LNCaP clone FGC (cell line): ENCODE results near the gene LRFN3.

Experiments used
- DNase-seq: peaks from one replicate; pipeline ENCODE4 v3.0.0-alpha.2; 2011; ENCODE audit warnings: low read depth
- H3K4me3 ChIP-seq: 2 replicates; pipeline ENCODE4 v1.5.1; 2011; ENCODE audit warnings: mild to moderate bottlenecking, low read depth, low read length, control low read depth
- TF ChIP-seq, protein P1 (sequence below): IDR thresholded peaks from 2 replicates; pipeline ENCODE4 v1.5.1; 2012; ENCODE audit warnings: mild to moderate bottlenecking; ENCODE audit not compliant: control insufficient read depth, insufficient read depth; ENCODE audit errors: extremely low read depth

LRFN3 gene

DNA sequence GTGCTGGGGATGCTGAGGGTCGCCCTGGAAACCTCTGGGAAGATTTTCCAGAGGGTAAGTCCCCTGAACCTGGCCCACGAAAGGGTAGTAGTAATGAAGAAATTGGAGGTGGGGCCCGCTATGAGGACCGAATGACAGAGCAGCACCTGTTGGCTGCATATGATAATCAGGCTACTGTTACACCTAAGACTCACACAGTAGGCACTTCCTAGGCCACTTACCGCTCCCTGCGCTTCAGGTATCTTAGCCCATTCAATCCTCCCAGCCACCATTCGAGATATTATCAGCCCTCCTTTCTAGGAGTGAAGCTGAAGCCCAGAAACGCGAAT lies 4.3 kb upstream of the LRFN3 start:
- TF ChIP-seq, protein P1, sequence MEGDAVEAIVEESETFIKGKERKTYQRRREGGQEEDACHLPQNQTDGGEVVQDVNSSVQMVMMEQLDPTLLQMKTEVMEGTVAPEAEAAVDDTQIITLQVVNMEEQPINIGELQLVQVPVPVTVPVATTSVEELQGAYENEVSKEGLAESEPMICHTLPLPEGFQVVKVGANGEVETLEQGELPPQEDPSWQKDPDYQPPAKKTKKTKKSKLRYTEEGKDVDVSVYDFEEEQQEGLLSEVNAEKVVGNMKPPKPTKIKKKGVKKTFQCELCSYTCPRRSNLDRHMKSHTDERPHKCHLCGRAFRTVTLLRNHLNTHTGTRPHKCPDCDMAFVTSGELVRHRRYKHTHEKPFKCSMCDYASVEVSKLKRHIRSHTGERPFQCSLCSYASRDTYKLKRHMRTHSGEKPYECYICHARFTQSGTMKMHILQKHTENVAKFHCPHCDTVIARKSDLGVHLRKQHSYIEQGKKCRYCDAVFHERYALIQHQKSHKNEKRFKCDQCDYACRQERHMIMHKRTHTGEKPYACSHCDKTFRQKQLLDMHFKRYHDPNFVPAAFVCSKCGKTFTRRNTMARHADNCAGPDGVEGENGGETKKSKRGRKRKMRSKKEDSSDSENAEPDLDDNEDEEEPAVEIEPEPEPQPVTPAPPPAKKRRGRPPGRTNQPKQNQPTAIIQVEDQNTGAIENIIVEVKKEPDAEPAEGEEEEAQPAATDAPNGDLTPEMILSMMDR: no peak
- peak overlapping the region; percentile 28; the same call in 1 of the 2 replicates for H3K4me3 ChIP-seq
- no peak for DNase-seq

- TF ChIP-seq, protein P1: no peak
- no peak for DNase-seq
- no peak overlapping the region; the same call in 1 of the 2 replicates for H3K4me3 ChIP-seq
Measured at GRCh38 chr19:35932291-35932936, 3.8 kb upstream of the LRFN3 start.

GRCh38 chr19:35936738-35937268 lies 629 bp downstream of the LRFN3 start:
- peak overlapping the region; percentile 69 for H3K4me3 ChIP-seq
- DNase-seq: no peak
- TF ChIP-seq, protein P1: no peak

DNA sequence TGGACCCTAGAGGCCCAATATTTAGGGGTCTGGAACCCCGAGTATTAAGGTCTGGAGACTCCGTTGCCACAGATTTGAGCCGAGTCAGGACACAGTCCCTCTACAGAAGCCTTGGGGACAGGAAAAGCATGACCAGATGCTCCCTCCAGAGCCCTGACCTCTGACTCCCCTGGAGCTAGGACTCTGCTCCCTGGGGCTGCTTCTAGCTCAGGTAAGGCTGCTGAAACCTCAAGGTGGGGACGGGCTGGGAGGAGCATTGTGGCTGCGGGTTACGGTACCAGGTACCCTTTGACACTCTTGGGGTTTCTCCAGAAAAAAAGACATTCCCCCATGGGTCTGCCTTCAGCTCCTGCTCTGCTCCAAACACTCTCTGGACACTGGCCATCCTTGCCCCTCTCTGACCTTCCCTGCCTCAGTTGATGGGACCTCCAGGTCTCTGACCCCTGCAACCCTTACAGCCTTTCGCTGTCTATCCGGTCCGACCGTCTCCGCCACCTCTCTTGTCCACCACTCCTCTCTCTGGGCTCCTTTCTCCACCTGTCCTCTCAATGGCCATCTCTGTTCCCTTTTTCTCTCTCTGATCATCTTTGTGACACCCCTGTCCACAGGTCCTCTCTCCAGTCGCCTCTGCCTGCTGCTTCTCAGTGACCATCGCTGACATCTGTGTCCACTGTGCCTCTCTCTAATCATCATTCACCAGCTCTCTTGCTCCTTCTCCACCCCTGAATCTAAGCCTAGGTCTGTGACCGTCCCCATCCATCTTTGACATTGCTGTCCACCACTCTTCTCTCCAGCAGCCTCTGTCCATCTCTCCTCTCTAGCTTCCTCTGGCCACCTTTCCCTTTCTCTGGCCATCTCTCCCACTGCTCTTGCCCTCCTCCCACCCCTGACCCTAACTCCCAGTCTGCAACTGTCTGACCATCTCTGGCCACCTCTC lies 1.4 kb downstream of the LRFN3 start:
- no peak for DNase-seq
- TF ChIP-seq, protein P1: no peak
- peak overlapping the region; percentile 69 for H3K4me3 ChIP-seq

DNA sequence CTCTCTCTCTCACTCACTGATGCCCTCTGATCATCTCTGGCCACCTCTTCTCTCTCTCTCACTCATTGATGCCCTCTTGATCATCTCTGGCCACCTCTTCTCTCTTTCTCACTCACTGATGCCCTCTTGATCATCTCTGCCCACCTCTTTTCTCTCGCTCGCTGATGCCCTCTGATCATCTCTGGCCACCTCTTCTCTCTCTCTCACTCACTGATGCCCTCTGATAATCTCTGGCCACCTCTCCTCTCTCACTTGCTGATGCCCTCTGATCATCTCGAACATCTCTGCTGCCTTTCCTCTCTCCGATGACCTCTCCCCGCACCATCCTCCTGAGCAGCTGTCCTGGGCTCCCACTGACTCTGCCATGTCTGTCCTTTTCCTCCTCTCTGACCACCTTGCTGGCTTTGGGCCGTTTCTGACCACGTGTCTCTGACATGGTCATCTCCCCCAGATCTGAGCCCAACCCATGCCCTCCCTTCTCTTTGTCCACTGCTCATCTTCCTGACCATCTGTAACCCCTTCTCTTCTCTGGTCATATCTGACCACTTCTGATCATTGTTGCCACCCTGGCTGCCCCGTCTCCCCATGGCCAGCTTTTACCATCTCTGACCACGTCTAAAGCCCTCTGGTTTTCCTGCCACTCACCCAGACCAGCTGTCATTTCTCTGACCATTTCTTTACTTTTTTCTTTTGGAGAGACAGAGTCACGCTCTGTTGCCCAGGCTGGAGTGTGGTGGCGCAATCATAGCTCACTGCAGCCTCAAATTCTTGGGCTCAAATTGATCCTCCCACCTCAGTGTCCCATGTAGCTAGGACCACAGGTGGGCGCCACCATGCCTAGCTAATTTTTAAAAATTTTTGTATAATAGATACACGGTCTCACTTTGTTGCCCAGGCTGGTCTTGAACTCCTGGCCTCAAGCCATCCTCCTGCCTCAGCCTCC lies 2.4 kb downstream of the LRFN3 start:
- TF ChIP-seq, protein P1: no peak
- DNase-seq: no peak
- no peak overlapping the region for H3K4me3 ChIP-seq

DNA sequence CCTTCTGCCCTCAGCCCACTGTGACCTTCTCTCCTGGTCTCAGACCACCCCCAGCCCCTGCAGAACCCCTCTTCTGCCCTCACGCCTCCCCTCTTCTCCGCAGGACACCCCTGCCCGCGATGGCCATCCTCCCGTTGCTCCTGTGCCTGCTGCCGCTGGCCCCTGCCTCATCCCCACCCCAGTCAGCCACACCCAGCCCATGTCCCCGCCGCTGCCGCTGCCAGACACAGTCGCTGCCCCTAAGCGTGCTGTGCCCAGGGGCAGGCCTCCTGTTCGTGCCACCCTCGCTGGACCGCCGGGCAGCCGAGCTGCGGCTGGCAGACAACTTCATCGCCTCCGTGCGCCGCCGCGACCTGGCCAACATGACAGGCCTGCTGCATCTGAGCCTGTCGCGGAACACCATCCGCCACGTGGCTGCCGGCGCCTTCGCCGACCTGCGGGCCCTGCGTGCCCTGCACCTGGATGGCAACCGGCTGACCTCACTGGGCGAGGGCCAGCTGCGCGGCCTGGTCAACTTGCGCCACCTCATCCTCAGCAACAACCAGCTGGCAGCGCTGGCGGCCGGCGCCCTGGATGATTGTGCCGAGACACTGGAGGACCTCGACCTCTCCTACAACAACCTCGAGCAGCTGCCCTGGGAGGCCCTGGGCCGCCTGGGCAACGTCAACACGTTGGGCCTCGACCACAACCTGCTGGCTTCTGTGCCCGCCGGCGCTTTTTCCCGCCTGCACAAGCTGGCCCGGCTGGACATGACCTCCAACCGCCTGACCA lies 3.3 kb downstream of the LRFN3 start:
- TF ChIP-seq, protein P1: no peak
- no peak for DNase-seq
- H3K4me3 ChIP-seq: no peak overlapping the region
